GM19351 (cell line): ENCODE measurements around the gene PDZRN3.

Source experiments
- ATAC-seq: cut with Tn5 transposase; IDR thresholded peaks from one replicate; pipeline ENCODE4 v1.9.1; 2021; ENCODE audit warnings: mild to moderate bottlenecking, moderate library complexity; ENCODE audit not compliant: unreplicated experiment

The PDZRN3 gene

GRCh38 chr3:73623346-73623745 lies 1.4 kb downstream of the PDZRN3 start:
- ATAC-seq, result no peak

- ATAC-seq, result no peak
These were observed 2.5 kb downstream of the PDZRN3 start for GRCh38 chr3:73622091-73622805.

GRCh38 chr3:73621388-73621787 lies 3.4 kb downstream of the PDZRN3 start:
- ATAC-seq, result no peak

- ATAC-seq, result no peak
These were observed 6.3 kb downstream of the PDZRN3 start for GRCh38 chr3:73618461-73618860.

- ATAC-seq, result no peak
These were observed 8.7 kb downstream of the PDZRN3 start for GRCh38 chr3:73616056-73616455.

GRCh38 chr3:73614419-73614818 lies 10.3 kb downstream of the PDZRN3 start:
- no peak for ATAC-seq

- ATAC-seq, result no peak
These were observed 13.6 kb downstream of the PDZRN3 start for GRCh38 chr3:73611176-73611575.

- ATAC-seq, result no peak
These were observed 14.2 kb downstream of the PDZRN3 start for GRCh38 chr3:73610493-73610892.

GRCh38 chr3:73609655-73610054 lies 15.1 kb downstream of the PDZRN3 start:
- no peak for ATAC-seq

GRCh38 chr3:73609315-73609641 lies 15.5 kb downstream of the PDZRN3 start:
- ATAC-seq, result no peak

- ATAC-seq, result no peak
These were observed 16.1 kb downstream of the PDZRN3 start for GRCh38 chr3:73608456-73609314.

GRCh38 chr3:73605861-73606260 lies 18.9 kb downstream of the PDZRN3 start:
- ATAC-seq, result no peak

GRCh38 chr3:73605412-73605811 lies 19.3 kb downstream of the PDZRN3 start:
- no peak for ATAC-seq

GRCh38 chr3:73604451-73604850 lies 20.3 kb downstream of the PDZRN3 start:
- no peak for ATAC-seq

GRCh38 chr3:73603762-73604171 lies 21.0 kb downstream of the PDZRN3 start:
- ATAC-seq, result no peak

GRCh38 chr3:73602170-73602569 lies 22.6 kb downstream of the PDZRN3 start:
- no peak for ATAC-seq

GRCh38 chr3:73601481-73601880 lies 23.3 kb downstream of the PDZRN3 start:
- ATAC-seq, result no peak

- no peak for ATAC-seq
These were observed 23.7 kb downstream of the PDZRN3 start for GRCh38 chr3:73601011-73601410.

- no peak for ATAC-seq
These were observed 24.3 kb downstream of the PDZRN3 start for GRCh38 chr3:73600293-73600938.

GRCh38 chr3:73599605-73600004 lies 25.1 kb downstream of the PDZRN3 start:
- ATAC-seq, result no peak

GRCh38 chr3:73597476-73597875 lies 27.3 kb downstream of the PDZRN3 start:
- no peak for ATAC-seq
